Transverse colon (tissue), 4 donors: ENCODE measurements around the gene LRBA. TPM values are rescaled to one million over a fixed set of nuclear protein-coding genes. Genes with fewer than 3 reads are reported as not detected.

Experiments
- DNase-seq: peaks from one replicate; pipeline ENCODE4 v3.0.0-alpha.2; 2019
- H3K27ac ChIP-seq, 4 donors: fragments of 200-600 bp; sonication (generic); 2 replicates each; pipeline ENCODE4 v1.5.1; 2016 to 2018; ENCODE audit warnings: inconsistent platforms in 4 of 4
- H3K27me3 ChIP-seq: fragments of 200-600 bp; sonication (generic); 2 replicates; pipeline ENCODE4 v1.5.1; 2017; ENCODE audit warnings: inconsistent platforms
- H3K36me3 ChIP-seq, 4 donors: fragments of 200-600 bp; sonication (generic); 2 replicates each; pipeline ENCODE4 v1.5.1; 2017 to 2019; ENCODE audit warnings: inconsistent platforms in 4 of 4
- H3K4me1 ChIP-seq, 4 donors: fragments of 200-600 bp; sonication (generic); 2 replicates each; pipeline ENCODE4 v1.5.1; 2017 to 2020; ENCODE audit warnings: inconsistent platforms in 4 of 4
- H3K4me3 ChIP-seq, 4 donors: fragments of 200-600 bp; sonication (generic); 1 replicate in 1 of 4; 2 replicates in 3 of 4; pipeline versions ENCODE4 v1.5.1 to v1.6.1; 2017 to 2019; ENCODE audit warnings: inconsistent platforms in 4 of 4
- H3K9me3 ChIP-seq, 2 donors: fragments of 200-600 bp; sonication (generic); 2 replicates each; pipeline ENCODE4 v1.5.1; 2017 to 2019; ENCODE audit warnings: inconsistent platforms in 2 of 2
- EP300 ChIP-seq: sonication (generic); formaldehyde crosslinking; IDR thresholded peaks from one replicate; pipeline ENCODE4 v1.6.1; 2017; ENCODE audit warnings: antibody characterized with exemption, low read depth
- POLR2A ChIP-seq: fragments of 450-650 bp; IDR thresholded peaks from one replicate; pipeline ENCODE4 v1.6.1; 2016; ENCODE audit warnings: antibody characterized with exemption, mild to moderate bottlenecking, moderate library complexity
- POLR2AphosphoS5 ChIP-seq, 3 donors: sonication (generic); formaldehyde crosslinking; IDR thresholded peaks; one replicate each; pipeline ENCODE4 v1.6.1; 2016; ENCODE audit warnings: antibody characterized with exemption in 3 of 3
- WGBS, 2 donors: methylation state at CpG; one replicate each; pipeline ENCODE4 v1.1.5; 2018; ENCODE audit warnings: low coverage in 1 of 2; 5-methylcytosine and 5-hydroxymethylcytosine counted together
- in situ Hi-C, 4 donors: fragments of 200-750 bp; cut with MboI; loops; one replicate each; pipeline versions ENCODE4 v1.15.0 to v1.15.1; 2017; ENCODE audit warnings: low sequenced_read_pairs in 3 of 4, low pct_ligation_motif_present in 1 of 4, low pct_unique_long_range_greater_than_20kb in 1 of 4
- intact Hi-C: fragments of 100-400 bp; cut with DNase I; formaldehyde crosslinking; loops from one replicate; pipeline ENCODE4 v1.15.1; 2023; ENCODE audit warnings: low total_unique reads
- total RNA-seq, 4 donors: library from RNA; depleted of rRNA; stranded (reverse); fragments of >200 nt; gene quantifications; one replicate each; pipeline ENCODE4 v1.1.0, GENCODE V29; 2016
- TF ChIP-seq, protein P1 (sequence below), 5 experiments: fragments of 200-600 bp in 3 of 5; fragments of 450-650 bp in 2 of 5; sonication (generic) in 3 of 5; IDR thresholded peaks; 1 replicate in 2 of 5; 2 replicates in 3 of 5; pipeline ENCODE4 v1.5.1; 2016 to 2017; ENCODE audit warnings: antibody characterized with exemption in 5 of 5, inconsistent platforms in 3 of 5, mild to moderate bottlenecking in 2 of 5, moderate library complexity in 1 of 5

LRBA gene
- total RNA-seq, 4 donors from 2014 or later, result 82.7 to 125 (median 112) TPM

DNA sequence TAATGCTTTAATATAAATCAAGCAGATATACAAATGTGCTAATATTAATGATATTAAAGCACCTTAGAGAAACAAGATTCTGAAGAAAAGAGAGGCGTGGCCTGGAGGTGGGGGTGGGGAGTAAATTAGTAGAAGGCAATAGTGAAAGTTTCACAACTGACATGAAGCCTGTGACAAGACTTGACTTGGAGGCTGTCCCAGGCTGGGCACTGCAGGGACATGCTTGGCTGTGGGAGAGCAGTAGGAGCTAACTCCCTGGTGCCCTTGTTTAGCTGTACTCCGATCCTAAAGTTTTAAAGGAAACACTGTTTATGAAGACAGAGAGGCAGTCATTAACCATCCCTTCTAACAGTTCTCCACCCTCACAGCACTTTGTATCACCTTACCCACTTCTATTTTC, 672.1 kb downstream of the LRBA start:
- H3K27me3 ChIP-seq, result no peaks in the 10 kb centered on the region
- intact Hi-C loops (no loop called here), in situ Hi-C loops (no loop called here)
- 65 to 71% methylated on average over 2 of the region's 2 CpGs for WGBS, 2 donors
- DNase-seq, result no peak
- H3K27ac ChIP-seq, result peak overlapping the region in 2 of 4 donors; percentile 0 to 28
- H3K9me3 ChIP-seq, result no peaks in the 10 kb centered on the region
- H3K36me3 ChIP-seq, result no peaks in the 10 kb centered on the region
- peaks cover 0 to 11% (median 2%) of the 10 kb centered on the region in 4 donors for H3K4me1 ChIP-seq
- TF ChIP-seq EP300 (no peak), POLR2A (no peak), POLR2AphosphoS5 (IDR thresholded peaks at IDR 0.05) (no peak)
- TF ChIP-seq, protein P1, sequence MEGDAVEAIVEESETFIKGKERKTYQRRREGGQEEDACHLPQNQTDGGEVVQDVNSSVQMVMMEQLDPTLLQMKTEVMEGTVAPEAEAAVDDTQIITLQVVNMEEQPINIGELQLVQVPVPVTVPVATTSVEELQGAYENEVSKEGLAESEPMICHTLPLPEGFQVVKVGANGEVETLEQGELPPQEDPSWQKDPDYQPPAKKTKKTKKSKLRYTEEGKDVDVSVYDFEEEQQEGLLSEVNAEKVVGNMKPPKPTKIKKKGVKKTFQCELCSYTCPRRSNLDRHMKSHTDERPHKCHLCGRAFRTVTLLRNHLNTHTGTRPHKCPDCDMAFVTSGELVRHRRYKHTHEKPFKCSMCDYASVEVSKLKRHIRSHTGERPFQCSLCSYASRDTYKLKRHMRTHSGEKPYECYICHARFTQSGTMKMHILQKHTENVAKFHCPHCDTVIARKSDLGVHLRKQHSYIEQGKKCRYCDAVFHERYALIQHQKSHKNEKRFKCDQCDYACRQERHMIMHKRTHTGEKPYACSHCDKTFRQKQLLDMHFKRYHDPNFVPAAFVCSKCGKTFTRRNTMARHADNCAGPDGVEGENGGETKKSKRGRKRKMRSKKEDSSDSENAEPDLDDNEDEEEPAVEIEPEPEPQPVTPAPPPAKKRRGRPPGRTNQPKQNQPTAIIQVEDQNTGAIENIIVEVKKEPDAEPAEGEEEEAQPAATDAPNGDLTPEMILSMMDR (IDR thresholded peaks at IDR 0.05), result no peak
- no peak overlapping the region for H3K4me3 ChIP-seq

DNA sequence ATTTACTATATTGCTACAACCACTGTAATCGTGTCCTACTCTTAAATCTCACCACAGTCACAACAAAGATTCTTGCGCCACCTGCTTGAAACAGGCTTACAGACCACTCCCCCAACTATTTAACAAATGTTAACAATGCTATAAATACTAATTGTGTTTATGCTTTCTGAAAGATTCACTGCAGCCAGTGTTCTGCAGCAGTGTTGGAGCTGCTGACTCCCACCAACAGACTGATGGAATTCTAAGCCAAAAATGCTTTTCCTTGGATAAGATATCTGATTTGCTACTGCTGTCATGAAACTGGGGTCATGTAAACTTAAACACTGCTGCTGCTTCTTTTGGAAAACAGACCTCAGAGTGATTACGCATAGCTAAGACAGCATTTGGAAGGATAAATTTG, 677.4 kb downstream of the LRBA start:
- peak overlapping the region in 3 of 4 donors; percentile 52 to 60 (median 60) for H3K27ac ChIP-seq
- no peak for DNase-seq
- intact Hi-C loops, result no loop called here
- WGBS, 2 donors, result 59 to 70% methylated on average over 3 of the region's 3 CpGs
- H3K4me1 ChIP-seq, result peaks cover 0 to 17% (median 0%) of the 10 kb centered on the region in 4 donors
- in situ Hi-C loops, result no loop called here
- TF ChIP-seq POLR2AphosphoS5 (IDR thresholded peaks at IDR 0.05) (peak; percentile 54 to 62 (median 59)), EP300 (no peak)
- TF ChIP-seq, protein P1 (IDR thresholded peaks at IDR 0.05), result no peak
- no peaks in the 10 kb centered on the region for H3K36me3 ChIP-seq
- H3K9me3 ChIP-seq, result no peaks in the 10 kb centered on the region
- H3K4me3 ChIP-seq, result no peak overlapping the region
- no peaks in the 10 kb centered on the region for H3K27me3 ChIP-seq

- peak in 1 of 3 donors; percentile 18 for TF ChIP-seq POLR2AphosphoS5 (IDR thresholded peaks at IDR 0.05)
- TF ChIP-seq, protein P1 (IDR thresholded peaks at IDR 0.05), result no peak
Observed at GRCh38 chr4:150336676-150337412, 678.2 kb downstream of the LRBA start.

GRCh38 chr4:150332961-150333360, 682.1 kb downstream of the LRBA start:
- in situ Hi-C loops (no loop called here), intact Hi-C loops (no loop called here)
- TF ChIP-seq EP300, result no peak
- no peak for TF ChIP-seq POLR2AphosphoS5 (IDR thresholded peaks at IDR 0.05)
- TF ChIP-seq, protein P1 (IDR thresholded peaks at IDR 0.05), result no peak
- TF ChIP-seq POLR2A, result no peak
- no peak for DNase-seq
- Histone ChIP-seq H3K4me3 (no peak overlapping the region), H3K4me1 (peaks cover 0 to 6% (median 0%) of the 10 kb centered on the region in 4 donors), H3K36me3 (no peaks in the 10 kb centered on the region), H3K27ac (no peak overlapping the region), H3K27me3 (no peaks in the 10 kb centered on the region), H3K9me3 (no peaks in the 10 kb centered on the region)

More at GRCh38 chr4:150336676-150337412, 678.2 kb downstream of the LRBA start:
- Histone ChIP-seq H3K27ac (peak overlapping the region in 3 of 4 donors; percentile 52 to 60 (median 60)), H3K4me3 (no peak overlapping the region), H3K9me3 (no peaks in the 10 kb centered on the region), H3K27me3 (no peaks in the 10 kb centered on the region), H3K36me3 (no peaks in the 10 kb centered on the region), H3K4me1 (peaks cover 0 to 17% (median 0%) of the 10 kb centered on the region in 4 donors)
- in situ Hi-C loops (no loop called here), intact Hi-C loops (no loop called here)
- WGBS, 2 donors, result 74 to 79% methylated on average over 5 of the region's 5 CpGs
- no peak for DNase-seq
